HG03558 (cell line): ENCODE measurements around the gene KRT8.
"Not testable (repeated sequence)": the region's sequence is repeated elsewhere in the genome, so short reads cannot be mapped to it uniquely, and the experiment has no call there.

Source experiments
- ATAC-seq: cut with Tn5 transposase; IDR thresholded peaks from one replicate; pipeline ENCODE4 v1.9.1; 2021; ENCODE audit warnings: moderate number of reproducible peaks; ENCODE audit not compliant: unreplicated experiment; ENCODE audit errors: extremely low read depth

Gene KRT8

DNA sequence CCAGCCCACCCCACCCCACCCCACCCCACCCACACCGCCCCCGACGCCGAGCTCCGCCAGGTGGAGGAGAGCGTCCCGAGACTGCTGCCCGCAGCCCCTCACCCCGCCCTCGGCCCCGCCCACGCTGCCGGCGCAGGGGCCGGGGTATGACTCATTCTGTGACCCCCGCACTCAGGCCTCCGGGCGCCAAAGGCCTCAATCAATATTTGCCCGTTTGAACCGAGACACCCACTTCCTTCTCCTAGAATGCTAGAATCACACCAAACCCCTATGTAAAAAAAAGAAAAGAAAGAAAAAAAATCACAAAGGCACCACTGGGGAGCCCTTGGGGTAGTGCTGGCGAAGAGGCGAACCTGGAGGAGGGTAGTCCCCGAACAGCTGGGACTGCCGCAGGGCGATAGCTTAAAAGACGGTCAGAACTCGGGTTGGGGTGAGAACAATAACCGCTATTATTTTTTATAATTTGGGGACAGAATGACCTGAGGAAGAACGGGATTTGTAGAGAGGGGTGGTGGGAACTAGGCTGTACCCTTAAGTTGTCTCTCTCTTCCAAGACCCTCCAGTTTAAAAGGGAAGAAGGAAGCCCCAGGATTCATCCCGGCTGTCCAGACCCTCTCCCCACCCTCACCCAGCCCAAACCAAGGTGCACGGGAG is 894 bp downstream of the KRT8 start:
- no peak for ATAC-seq

DNA sequence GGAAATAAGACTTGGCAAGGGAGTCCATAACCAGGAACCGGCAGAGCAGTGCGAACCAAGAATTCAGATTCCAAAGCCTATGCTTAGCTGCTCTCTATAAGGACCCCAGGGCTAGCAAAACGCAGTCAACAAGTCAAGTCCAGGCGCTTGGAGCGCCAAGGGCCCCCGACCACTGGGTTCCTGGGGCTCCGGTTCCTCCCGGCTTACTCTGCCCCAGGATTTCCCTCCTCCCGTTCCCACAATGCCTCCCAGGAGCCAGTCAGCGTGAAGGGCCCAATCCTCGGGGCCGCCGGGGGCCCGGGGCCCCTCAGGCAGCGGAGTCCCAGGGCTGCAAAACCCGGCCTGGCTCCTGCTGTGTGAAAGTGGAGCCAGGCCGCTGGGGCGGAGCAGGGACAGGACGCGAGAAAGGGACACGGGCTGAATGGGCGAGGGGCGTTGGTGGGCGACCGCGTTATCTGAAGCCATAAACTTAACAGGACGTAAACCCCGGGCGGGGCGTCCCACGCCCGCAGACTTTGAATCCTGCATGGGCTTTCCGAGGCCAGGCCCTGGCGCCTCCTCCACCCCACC is 1.5 kb downstream of the KRT8 start:
- ATAC-seq = no peak

DNA sequence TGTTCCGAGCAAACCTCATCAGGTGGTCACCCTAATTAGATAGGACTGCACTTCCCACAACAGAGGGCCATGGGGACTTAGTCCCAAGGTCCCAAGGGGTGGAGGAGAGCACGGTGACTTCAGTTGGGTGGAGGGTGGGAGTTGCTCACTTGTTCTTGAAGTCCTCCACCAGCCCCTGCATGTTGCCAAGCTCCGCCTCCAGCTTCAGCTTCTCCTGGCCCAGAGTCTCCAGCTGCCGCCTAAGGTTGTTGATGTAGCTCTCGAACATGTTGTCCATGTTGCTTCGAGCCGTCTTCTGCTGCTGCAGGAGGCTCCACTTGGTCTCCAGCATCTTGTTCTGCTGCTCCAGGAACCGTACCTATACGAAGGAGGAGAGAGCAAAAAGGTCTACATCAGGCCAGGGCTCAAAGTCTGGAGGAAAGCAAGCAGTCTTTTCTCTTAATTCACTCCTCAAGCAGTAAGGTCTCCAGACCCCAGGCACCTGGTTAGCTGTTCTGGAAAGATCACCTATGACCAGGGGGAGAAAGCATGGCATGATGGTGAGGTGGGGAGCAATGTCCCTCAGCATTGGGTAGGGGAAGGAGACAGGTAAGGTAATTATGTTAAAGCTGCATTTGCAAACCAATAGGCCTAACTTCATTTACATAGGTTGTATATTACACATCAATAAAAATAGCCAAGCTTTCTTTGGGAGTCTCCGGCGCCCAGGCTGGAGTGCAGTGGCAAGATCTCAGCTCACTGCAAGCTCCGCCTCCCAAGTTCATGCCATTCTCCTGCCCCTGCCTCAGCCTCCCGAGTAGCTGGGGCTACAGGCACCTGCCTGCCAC is 2.9 kb downstream of the KRT8 start:
- no peak for ATAC-seq

DNA sequence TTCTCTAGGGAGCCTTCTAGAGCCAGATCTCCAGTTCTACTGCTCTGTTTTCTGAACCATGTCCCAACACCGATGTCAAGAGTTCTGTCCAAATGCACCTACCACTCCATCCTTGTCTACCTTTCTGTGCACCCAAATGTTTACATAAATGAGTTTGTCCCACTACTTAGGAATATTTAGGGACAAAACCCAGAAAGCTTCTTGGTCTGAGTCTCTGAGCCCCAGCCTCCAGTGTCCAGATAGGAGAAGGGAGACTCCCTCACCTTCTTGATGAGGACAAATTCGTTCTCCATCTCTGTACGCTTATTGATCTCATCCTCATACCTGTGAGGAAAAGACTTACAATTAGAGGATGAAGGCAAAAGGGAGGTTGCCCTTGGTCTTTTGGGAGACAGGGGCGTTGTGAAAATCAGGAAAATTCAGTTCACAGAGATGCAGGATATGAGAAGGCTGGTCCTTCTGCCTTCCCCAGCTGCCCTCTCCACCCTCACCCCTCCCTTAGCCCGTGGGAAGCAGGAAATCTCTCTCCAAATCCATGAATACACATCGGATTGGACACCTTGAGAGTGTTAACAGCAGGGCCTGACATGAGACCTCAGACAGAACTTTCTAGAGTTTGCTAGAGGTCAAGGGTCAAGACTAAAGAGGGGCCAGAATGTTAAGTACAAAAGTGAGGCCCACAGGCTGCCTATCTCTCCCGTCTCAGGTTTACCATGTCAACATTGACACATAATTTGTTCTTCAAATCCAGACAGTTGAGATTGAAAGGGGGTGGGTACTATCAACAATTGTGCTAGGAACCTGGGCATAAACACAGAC is 3.8 kb downstream of the KRT8 start:
- ATAC-seq = no peak

DNA sequence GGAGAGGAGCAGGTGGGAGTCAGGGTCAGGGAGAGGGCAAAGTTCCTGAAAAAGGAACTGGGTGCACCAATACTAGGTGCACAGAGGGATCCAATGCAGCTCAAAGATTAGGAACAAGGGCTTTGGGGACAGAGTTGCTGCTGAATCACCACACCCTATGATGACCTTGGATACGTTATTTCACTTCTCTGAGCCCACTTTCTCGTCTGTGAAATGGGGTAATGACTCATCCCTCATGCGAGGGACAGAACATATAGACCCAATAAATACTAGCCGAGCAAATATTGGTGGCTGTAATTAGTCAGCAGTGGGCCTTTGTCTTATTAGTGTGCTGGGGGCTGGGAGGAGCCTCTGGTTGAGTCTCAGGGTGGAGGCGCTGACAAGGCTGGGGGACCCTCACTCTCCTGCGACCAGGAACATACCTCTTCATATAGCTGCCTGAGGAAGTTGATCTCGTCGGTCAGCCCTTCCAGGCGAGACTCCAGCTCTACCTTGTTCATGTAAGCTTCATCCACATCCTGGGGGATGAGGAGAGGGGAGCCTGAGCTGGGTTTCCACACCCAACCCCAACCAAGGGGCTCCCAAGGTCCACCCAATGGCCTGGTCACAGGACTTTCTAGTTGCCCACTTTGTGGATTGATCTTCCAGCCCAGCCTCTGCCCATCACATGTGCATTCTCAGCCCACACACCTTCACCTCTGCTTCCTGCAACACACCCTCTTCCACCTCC is 4.5 kb downstream of the KRT8 start:
- ATAC-seq = no peak

DNA sequence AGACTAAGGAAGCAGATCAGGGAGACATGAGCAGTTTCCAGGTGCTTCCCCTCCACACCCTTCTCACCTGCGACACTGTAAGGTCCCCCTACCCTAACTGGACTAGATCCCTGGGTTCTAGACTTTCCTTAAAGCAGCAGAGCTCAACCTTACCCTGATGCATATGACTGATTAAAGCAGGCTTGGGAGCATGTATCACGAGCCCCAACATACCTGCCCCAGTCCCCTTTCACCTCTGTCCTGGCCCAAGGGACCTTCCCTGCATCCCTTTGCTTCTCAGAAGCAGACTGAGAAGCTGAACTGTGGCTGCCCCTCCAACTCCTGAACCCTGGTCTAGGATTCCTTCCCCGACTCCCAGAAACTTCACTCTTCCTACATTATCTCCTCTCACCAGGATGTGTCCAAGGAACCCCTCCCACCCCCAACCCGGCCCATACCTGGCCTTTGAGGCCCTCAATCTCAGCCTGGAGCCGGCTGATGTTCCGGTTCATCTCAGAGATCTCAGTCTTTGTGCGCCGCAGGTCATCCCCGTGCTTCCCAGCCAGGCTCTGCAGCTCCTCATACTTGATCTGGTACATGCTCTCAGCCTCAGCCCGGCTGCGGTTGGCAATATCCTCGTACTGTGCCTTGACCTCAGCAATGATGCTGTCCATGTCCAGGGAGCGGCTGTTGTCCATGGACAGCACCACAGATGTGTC is 5.4 kb downstream of the KRT8 start:
- no peak for ATAC-seq

DNA sequence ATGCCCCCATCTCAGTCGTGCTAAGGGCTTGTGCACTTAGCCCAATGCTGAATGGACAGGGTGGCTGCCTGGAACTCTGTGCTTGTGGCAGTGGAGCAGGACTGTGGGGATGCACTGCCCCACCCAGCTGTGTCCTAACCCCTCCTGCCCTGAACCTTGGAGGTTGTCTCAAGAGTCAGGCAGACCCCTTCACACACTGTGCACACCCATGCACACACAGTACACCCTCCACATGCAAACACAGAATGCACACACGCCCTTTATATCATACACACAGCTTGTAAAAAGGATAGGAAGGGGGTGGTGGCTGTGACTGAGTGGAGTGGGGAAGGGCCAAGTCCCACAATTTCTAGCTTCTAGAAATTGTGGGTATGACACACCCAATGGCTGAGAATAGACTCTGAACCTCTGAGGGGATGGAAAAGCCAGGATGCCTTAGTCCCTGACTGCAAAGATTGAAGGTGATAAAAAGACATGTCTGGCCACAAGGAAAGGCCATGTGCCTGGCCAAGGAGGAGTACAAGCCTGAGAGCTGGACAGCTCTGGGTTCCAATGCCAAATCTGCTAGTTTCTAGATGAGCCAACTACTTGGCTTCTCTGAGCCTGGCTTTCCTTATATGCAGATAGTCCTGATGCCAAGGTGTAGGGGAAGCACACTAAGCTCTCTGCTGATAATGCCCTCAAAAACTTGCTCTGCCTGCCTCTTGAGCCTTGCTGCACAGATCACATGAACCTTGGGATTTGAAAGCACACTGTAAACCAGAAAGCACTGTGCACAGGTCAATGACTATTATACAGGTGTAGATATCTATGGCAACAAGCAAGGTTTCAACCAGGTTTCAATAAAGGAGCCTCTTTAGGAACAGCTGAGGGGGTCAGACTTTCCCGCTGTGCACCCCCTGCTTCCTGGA is 8.4 kb downstream of the KRT8 start:
- ATAC-seq = no peak

DNA sequence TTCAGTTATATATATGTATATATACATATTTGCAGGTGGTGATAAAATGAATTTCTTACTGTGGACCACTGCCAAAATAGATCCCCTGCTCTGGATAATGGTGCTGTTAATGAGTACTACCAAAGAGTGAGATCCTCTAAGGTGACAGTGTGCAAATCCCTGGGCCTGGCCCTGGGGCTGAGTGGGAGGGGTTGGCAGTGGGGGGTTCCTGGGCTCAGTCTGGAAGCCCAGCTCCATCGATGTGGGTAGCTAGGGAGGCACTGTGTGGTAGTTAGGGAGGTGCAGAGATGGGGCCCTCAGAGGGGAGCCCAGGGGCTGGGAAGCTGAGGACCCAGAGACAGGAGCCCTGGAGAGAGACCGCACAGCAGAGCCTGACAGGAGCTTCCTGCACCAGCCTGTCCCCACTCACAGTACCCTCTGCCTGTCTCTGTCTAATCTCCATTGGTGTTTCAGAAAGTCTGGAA is 9.1 kb downstream of the KRT8 start:
- no peak for ATAC-seq

DNA sequence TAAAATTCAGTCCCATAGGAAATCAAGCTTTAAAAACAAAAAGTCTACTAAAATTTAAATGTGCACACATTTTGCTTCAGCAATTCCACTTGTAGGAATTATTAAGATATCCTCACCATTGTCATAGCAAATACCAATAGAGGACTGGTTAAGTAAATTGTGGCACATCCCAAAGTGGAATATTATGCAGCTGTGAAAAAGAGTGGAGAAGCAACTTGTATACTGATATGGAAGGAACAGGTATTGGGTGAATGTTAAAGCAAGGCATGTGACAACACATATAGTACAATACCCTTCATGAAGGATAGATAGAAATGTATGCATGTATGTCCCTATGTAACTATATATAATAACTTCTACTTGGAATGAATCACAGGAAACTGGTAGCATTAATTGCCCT is 11.9 kb downstream of the KRT8 start:
- no peak for ATAC-seq

DNA sequence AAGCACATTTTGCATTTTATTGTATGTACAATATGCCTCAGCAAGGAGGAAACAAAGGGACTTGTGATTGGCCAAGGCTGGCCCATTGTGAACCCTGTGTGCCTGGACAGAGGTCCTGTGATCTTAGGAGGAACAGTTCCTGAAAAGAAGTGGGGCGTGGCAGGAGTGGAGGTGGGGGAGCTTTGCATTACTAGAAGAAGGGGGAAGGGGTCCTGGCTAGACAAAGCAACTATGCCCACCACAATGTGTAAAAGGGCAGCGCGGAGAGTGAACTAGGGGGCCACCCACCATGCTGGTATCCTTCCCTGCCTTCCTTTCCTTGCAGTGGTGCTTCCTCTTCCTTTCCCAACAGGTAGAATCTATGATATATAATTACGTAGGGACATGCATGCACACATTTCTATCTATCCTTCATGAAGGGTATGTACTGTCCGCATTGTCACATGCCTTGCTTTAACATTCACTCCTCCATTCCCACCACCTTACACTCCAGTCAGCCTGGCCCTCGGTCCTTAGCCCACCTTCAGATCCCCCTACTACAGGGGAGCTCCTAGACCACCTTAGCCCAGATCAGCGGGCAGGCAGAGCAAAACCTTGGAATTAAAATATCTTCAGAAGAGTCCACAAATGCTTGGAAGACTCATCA is 12.5 kb downstream of the KRT8 start:
- no peak for ATAC-seq

DNA sequence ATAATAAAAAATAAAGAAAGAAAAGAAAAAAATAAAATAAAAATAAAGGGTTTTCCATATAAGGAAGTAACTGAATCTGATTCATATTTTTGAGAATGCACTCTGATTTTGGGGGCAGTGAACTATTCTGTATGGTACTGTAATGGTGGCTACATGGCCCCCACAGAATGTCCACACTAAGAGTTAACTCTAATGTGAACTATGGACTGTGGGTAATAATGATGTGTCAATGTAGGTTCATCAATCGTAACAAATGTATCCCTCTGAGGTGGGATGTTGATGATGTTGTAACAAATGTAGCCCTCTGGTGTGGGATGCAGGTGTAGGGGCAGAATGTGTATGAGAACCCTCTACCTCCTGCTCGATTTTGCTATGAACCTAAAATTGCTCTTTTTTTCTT is 13.8 kb downstream of the KRT8 start:
- ATAC-seq = no peak

DNA sequence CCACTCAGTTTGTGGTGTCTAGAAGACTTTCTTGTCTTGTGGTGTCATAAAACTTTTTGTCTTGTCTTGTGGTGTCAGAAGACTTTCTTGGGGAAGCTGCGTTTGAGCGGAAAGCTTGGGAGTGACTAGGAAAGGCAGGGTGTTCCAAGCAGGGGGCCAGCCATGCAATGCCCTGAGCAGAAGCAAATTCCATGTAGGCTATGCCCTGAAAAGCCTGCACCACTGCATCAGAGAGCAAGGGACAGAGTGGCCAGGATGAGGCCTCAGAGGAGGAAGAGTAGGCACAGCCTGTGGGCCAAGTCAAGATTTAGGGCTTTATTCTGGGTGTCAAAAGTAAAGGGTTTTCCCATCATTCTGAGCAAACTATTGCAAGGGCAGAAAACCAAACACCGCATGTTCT is 14.5 kb downstream of the KRT8 start:
- ATAC-seq = no peak

DNA sequence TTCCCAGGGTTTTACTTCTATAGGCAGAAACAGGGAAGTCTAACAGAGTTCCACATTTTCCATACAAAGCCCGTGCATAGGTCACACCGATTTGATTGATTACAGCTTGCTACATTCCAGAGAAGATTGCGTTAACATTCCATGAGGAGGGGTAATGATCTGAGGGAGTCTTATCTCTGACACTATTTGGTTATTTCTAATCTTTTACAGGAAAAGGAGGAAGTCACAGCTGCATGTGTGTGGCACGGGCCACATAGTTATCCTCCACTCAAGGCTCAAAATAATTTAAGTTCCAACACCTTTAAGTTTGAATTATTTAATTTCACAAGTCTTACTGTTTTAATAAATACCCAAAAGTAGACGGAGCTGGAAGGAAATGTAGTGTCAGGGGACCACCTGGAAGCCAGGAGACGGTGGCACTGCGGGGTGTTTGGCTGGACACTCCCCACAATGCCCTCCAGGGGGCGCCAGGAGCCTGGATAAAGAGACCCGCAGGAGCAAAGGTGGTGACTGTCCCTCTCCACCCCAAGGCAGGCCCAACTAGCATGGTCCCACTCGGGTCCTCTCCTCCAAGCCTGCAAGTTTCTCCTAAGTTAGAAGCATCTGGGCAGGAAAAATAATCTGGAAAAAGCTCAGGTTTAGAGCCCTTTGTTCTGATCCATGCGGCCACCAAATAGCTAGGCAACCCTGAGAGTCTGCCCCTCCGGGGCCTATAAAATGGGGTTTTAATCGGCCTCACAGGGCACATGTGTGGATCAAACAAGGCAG is 20.2 kb downstream of the KRT8 start:
- no peak for ATAC-seq

DNA sequence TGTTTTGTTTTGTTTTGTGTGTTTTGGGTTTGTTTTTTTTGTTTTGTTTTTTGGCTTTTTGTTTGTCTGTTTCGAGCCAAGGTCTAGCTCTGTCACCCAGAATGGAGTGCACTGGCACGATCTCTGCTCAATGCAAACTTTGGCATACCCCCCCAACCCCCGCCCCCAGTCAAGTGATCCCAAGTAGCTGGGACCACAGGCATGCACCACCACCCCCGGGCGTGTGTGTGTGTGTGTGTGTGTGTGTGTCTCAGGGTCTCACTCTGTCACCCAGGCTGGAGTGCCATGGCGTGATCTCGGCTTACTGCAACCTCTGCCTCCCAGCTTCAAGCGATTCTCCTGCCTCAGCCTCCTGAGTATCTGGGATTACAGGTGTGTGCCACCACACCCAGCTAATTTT is 24.4 kb downstream of the KRT8 start:
- not testable (repeated sequence) for ATAC-seq

DNA sequence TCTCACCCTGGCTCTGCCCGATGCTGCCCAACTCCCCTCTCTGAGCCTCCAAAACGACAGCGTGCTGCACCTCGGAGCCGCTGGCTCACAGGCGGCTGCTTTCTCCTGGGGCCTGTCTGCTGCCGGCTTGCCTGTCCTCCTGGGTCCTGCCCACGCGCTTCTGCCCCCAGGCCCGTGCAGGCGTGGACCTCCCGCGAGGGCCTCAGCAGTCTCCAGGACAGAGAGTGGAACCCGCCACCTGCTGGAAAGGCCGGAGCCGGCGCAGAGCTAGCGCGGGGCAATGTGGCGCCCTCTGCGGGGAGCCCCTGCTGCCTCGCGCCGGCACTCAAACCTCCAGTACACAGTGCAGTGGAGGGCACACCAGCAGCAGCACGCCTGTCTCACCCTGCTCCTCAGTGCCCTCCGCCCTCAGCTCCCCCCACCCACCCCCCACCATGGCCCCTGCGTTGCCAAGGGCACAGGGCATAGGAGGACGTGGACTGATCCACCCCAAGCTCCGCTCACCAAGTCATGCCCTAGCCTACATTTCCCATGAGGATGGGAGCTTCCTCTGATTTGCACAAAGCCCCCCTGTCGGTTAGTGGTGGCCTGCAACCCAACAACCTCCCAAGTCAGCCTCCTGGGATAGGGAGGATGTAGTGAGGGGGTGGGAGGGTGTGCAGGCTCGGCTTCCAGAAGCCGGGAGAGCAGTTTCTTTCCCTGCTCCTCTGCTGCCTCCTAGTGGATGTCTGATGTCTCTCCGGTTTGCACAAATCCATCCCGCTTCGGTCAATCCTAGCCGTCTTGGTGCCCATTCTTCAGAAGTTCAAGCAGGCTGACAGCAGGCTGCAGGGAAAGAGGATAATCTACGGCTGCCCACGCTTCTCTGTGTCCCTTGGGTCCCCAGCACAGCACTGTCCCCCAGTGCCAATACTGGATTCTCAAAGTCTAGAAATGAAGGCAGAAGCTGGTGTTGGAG is 25.2 kb downstream of the KRT8 start:
- no peak for ATAC-seq
